Measurements from ENCODE around the gene BHMT2. TPM values are rescaled to one million over a fixed set of nuclear protein-coding genes. Genes with fewer than 3 reads are reported as not detected.

The BHMT2 gene
- total and polyA plus RNA-seq, 10 of the 15 experiments (the other 5 are each of a cell fraction or from before 2014, with no cell fraction given): not detected

- no peak overlapping the region for H2AFZ ChIP-seq (ENCODE audit: control insufficient read depth, low read depth, low read length)
- in situ Hi-C loops (cut with MboI) (no loop called here), intact Hi-C loops (cut with micrococcal nuclease; ENCODE audit: unreplicated experiment) (no loop called here)
- WGBS (ENCODE audit: insufficient coverage, insufficient replicate concordance, low lambda C conversion rate, missing lambda C conversion rate): 38% methylated on average over 3 of the region's 3 CpGs
- ChIA-PET POLR2A (no interaction called here), SMC1A (ENCODE audit: uncharacterized antibody, unreplicated experiment) (interaction anchor here (0.8 kb wide), 1 partner anchor 355 kb away, joined by 4 read pairs; no protein-coding TSS in a partner anchor), CTCF (interaction anchor here (0.6 kb wide), 1 partner anchor 75 kb away, joined by 3 read pairs; no protein-coding TSS in a partner anchor), RAD21 (ENCODE audit: unreplicated experiment) (no interaction called here)
- BruUV-seq (replicated peaks): no TSS peak
- H3K4me3 ChIP-seq: no peak overlapping the region
- no peak overlapping the region for H3K4me2 ChIP-seq (ENCODE audit: control insufficient read depth, insufficient read depth)
- no peaks in the 10 kb centered on the region for H3K79me2 ChIP-seq (ENCODE audit: control insufficient read depth, insufficient read depth, low read length)
- TF ChIP-seq RFX5 (IDR thresholded peaks at IDR 0.05; ENCODE audit: low read depth, low read length): no peak
- no peak for TF ChIP-seq CBX5 (IDR thresholded peaks at IDR 0.05; ENCODE audit: low read depth)
- TF ChIP-seq SP1 (IDR thresholded peaks at IDR 0.05; ENCODE audit: low read depth, low read length): no peak
- TF ChIP-seq RAD51 (IDR thresholded peaks at IDR 0.05): no peak
- TF ChIP-seq MEF2B (IDR thresholded peaks at IDR 0.05; ENCODE audit: partially characterized antibody, poor library complexity, severe bottlenecking): no peak
- no peak for TF ChIP-seq HSF1 (IDR thresholded peaks at IDR 0.05; ENCODE audit: low read depth, low read length)
- DNase-seq (ENCODE audit: low read depth, low spot score) (no peak), ATAC-seq (no peak), FAIRE-seq (no peak)
- no peaks in the 10 kb centered on the region for H3K36me3 ChIP-seq (ENCODE audit: control insufficient read depth in 2 of 2, insufficient read depth in 2 of 2, low read length in 1 of 2)
- H3K27me3 ChIP-seq (replicated peaks in 1 of 2; ENCODE audit: control insufficient read depth in 2 of 2, insufficient read depth in 2 of 2, low read length in 1 of 2): no peaks in the 10 kb centered on the region; a peak in 2 of 4 replicates
- no peaks in the 10 kb centered on the region for H3K9me3 ChIP-seq (replicated peaks; ENCODE audit: control insufficient read depth, insufficient read depth, low read length)
- no peaks in the 10 kb centered on the region for H4K20me1 ChIP-seq (ENCODE audit: control insufficient read depth, insufficient read depth)
- H3K27ac ChIP-seq (ENCODE audit: control insufficient read depth, insufficient read depth): no peak overlapping the region
- no peak overlapping the region for H3K9ac ChIP-seq (ENCODE audit: control insufficient read depth, insufficient read depth, low read length)
- no peaks in the 10 kb centered on the region for H3K4me1 ChIP-seq (ENCODE audit: control insufficient read depth, insufficient read depth, low read length)
Observed at GRCh38 chr5:79093762-79094161, 24.2 kb downstream of the BHMT2 start.

DNA sequence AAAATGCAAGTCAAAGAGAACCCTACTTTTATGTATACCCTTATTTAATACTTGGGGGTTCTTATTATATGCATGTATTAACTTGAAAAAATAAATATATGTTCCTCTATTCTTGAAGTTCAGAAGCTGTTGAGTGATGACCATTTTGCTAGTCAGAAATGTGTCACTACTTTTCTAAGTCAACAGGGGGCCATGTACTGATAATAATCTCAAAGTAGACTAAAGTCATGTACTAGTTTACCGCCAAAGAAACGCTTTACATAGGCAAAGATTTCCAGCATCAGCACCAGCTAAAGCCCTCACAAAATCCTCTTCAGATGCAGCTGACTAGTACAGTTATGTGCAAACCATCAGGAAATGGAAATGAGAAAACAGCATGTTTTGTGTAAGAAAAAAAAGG, 36.3 kb downstream of the BHMT2 start:
- BruUV-seq (replicated peaks): no TSS peak
- RAD21 ChIA-PET (ENCODE audit: unreplicated experiment): interaction anchor here (1.8 to 2.9 kb wide), 3 partner anchors 81 to 206 kb away, joined by 4 to 11 read pairs (median 9); no protein-coding TSS in a partner anchor
- in situ Hi-C loops (cut with MboI): no loop called here
- TF ChIP-seq ZNF687 (IDR thresholded peaks at IDR 0.05): no peak
- TF ChIP-seq GABPA (IDR thresholded peaks at IDR 0.05; ENCODE audit: low read depth): no peak
- TF ChIP-seq CBX5 (IDR thresholded peaks at IDR 0.05; ENCODE audit: low read depth): no peak
- TF ChIP-seq ZNF384 (IDR thresholded peaks at IDR 0.05; ENCODE audit: borderline replicate concordance, low read depth, low read length): no peak
- TF ChIP-seq, protein P1, sequence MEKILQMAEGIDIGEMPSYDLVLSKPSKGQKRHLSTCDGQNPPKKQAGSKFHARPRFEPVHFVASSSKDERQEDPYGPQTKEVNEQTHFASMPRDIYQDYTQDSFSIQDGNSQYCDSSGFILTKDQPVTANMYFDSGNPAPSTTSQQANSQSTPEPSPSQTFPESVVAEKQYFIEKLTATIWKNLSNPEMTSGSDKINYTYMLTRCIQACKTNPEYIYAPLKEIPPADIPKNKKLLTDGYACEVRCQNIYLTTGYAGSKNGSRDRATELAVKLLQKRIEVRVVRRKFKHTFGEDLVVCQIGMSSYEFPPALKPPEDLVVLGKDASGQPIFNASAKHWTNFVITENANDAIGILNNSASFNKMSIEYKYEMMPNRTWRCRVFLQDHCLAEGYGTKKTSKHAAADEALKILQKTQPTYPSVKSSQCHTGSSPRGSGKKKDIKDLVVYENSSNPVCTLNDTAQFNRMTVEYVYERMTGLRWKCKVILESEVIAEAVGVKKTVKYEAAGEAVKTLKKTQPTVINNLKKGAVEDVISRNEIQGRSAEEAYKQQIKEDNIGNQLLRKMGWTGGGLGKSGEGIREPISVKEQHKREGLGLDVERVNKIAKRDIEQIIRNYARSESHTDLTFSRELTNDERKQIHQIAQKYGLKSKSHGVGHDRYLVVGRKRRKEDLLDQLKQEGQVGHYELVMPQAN (conservative IDR thresholded peaks at IDR 0.05): no peak

More for the DNA sequence above, 36.3 kb downstream of the BHMT2 start:
- ChIA-PET SMC1A (ENCODE audit: uncharacterized antibody, unreplicated experiment) (interaction anchor here (0.7 to 5.7 kb wide), 7 partner anchors 10 to 369 kb away, joined by 3 to 30 read pairs (median 4); no protein-coding TSS in a partner anchor), POLR2A (no interaction called here), CTCF (interaction anchor here (0.6 to 5.7 kb wide), 8 partner anchors 27 to 610 kb away, joined by 3 to 84 read pairs (median 4); no protein-coding TSS in a partner anchor)
- H3K9ac ChIP-seq (ENCODE audit: control insufficient read depth, insufficient read depth, low read length): no peak overlapping the region
- no peak overlapping the region for H3K4me3 ChIP-seq
- H4K20me1 ChIP-seq (ENCODE audit: control insufficient read depth, insufficient read depth): no peaks in the 10 kb centered on the region
- H3K79me2 ChIP-seq (ENCODE audit: control insufficient read depth, insufficient read depth, low read length): no peaks in the 10 kb centered on the region
- H3K27me3 ChIP-seq (replicated peaks in 1 of 2; ENCODE audit: control insufficient read depth in 2 of 2, insufficient read depth in 2 of 2, low read length in 1 of 2): no peaks in the 10 kb centered on the region; a peak in 1 of 4 replicates
- H2AFZ ChIP-seq (ENCODE audit: control insufficient read depth, low read depth, low read length): no peak overlapping the region
- H3K4me1 ChIP-seq (ENCODE audit: control insufficient read depth, insufficient read depth, low read length): no peaks in the 10 kb centered on the region
- intact Hi-C loops (cut with micrococcal nuclease; ENCODE audit: unreplicated experiment): no loop called here
- no peaks in the 10 kb centered on the region for H3K9me3 ChIP-seq (replicated peaks; ENCODE audit: control insufficient read depth, insufficient read depth, low read length)
- H3K4me2 ChIP-seq (ENCODE audit: control insufficient read depth, insufficient read depth): no peak overlapping the region
- WGBS (ENCODE audit: insufficient coverage, insufficient replicate concordance, low lambda C conversion rate, missing lambda C conversion rate): 97% methylated on average over 2 of the region's 2 CpGs
- DNase-seq (ENCODE audit: low read depth, low spot score): no peak
- ATAC-seq: no peak
- H3K27ac ChIP-seq (ENCODE audit: control insufficient read depth, insufficient read depth): no peak overlapping the region
- no peak for FAIRE-seq
- H3K36me3 ChIP-seq (ENCODE audit: control insufficient read depth in 2 of 2, insufficient read depth in 2 of 2, low read length in 1 of 2): no peaks in the 10 kb centered on the region

Data from GM12878 (cell line).